Measurements from ENCODE around the gene DMRTB1.

DMRTB1 gene

DNA sequence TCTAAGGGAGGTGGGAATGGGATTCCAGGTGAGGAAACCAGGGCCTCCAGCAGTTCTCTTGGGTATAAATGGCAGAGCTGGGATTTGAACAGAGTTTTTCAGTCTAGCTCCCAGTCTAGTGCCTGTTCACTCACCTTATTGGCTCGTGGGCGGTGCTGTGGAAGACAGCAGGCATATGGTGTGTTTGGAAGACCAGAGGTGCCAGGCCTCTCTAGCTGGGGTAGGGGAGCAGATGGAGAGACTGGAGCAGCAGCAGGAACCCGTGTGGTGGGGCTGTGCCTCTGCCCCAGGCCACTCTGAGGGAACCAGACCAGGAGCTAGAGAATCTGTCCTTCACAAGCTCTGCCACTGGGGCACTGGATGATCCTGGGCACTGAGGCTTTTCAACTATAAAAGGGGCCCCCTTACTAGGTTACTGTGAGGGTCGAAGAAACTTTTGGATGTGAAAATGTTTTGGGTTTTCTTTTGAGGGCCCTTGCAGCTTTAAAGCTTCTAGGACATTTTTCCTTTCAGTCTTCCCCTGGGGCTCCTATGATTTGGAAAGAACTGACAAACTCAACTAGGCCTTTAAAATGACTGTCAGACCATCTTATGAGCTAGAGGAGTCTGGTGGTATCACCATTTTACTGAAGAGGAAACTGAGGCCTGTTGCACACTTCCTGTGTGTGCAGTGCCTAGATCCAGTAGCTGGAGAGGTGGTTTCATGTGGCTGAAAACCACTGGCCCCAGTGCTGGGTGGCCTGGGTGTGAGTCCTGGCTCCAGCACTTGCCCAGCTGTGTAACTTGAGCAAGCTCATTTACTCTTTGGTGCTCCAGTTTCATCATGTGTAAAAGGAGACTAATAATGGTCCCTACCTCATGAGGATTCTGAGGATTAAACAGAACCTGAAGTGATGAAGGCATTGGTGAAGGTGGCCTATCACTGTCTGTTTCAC is 6.1 kb downstream of the DMRTB1 start:
- H3K36me3 ChIP-seq (ENCODE audit: insufficient read depth, insufficient read length, low read length): no peaks in the 10 kb centered on the region
- H3K4me3 ChIP-seq (ENCODE audit: insufficient read length, low read depth): no peak overlapping the region
- H3K4me1 ChIP-seq (ENCODE audit: insufficient read depth, insufficient read length): peaks cover 3% of the 10 kb centered on the region

DNA sequence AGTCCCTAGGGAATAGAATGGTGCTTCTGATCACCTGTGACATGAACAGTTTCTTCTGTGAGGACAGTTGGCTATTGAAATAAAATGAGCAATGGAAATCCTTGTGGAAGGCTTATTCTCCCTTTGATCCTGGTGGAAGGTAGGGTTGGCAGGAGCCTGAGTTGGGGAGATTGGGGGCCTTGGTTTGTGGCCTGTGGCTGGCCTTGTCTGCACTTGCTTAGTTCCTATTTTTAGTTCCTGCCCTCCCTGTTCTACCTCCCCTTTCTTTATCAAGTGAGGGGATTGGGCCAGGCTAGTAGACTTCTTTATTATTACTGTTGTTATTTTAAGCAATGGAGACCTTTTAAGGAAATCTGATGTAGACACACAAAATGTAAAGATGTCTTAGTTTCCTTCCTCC is 8.2 kb downstream of the DMRTB1 start:
- no peaks in the 10 kb centered on the region for H3K36me3 ChIP-seq (ENCODE audit: insufficient read depth, insufficient read length, low read length)
- no peak overlapping the region for H3K9ac ChIP-seq (ENCODE audit: insufficient read length, low read depth)
- no peak for DNase-seq (ENCODE audit: low read depth, low spot score)
- peaks cover 2% of the 10 kb centered on the region for H3K27me3 ChIP-seq (ENCODE audit: insufficient read depth, insufficient read length)
- H3K4me1 ChIP-seq (ENCODE audit: insufficient read depth, insufficient read length): peaks cover 8% of the 10 kb centered on the region
- no peak overlapping the region for H3K4me3 ChIP-seq (ENCODE audit: insufficient read length, low read depth)
- peaks cover 20% of the 10 kb centered on the region; the same call in 1 of the 2 replicates for H3K9me3 ChIP-seq (ENCODE audit: insufficient read depth, low read length)
- no peak for TF ChIP-seq ZNF274 (IDR thresholded peaks at IDR 0.05; ENCODE audit: low read depth, low read length)
- TF ChIP-seq SUZ12 (IDR thresholded peaks at IDR 0.05; ENCODE audit: extremely low read depth, insufficient read depth, insufficient read length): no peak
- TF ChIP-seq YY1 (IDR thresholded peaks at IDR 0.05; ENCODE audit: insufficient read depth, insufficient read length): no peak

More for the DNA sequence above, 6.1 kb downstream of the DMRTB1 start:
- no peak overlapping the region for H3K9ac ChIP-seq (ENCODE audit: insufficient read length, low read depth)
- DNase-seq (ENCODE audit: low read depth, low spot score): no peak
- TF ChIP-seq SUZ12 (IDR thresholded peaks at IDR 0.05; ENCODE audit: extremely low read depth, insufficient read depth, insufficient read length): no peak
- no peak for TF ChIP-seq ZNF274 (IDR thresholded peaks at IDR 0.05; ENCODE audit: low read depth, low read length)
- TF ChIP-seq YY1 (IDR thresholded peaks at IDR 0.05; ENCODE audit: insufficient read depth, insufficient read length): no peak
- peaks cover 13% of the 10 kb centered on the region for H3K27me3 ChIP-seq (ENCODE audit: insufficient read depth, insufficient read length)
- H3K9me3 ChIP-seq (ENCODE audit: insufficient read depth, low read length): peaks cover 9% of the 10 kb centered on the region; the same call in 1 of the 2 replicates

DNA sequence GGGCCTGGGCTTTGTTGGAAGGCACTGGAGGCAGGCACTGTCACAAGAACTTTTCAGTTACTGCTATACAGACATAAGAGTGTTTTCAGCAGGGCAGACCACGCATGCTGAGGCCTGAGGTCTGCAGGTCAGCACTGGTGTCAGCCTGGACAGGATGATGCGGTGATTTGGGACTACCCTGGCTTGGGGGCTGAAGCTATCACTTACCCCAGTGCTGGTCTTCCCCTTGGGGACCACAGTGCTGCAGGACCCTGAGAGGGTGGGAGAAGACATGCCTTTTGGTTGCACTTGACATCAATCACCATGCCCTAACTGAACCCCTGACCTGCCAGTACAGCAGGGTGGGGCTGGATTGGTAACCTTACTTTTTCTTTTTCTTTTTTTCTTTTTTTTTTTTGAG is 9.2 kb downstream of the DMRTB1 start:
- Histone ChIP-seq H3K4me3 (ENCODE audit: insufficient read length, low read depth) (no peak overlapping the region), H3K36me3 (ENCODE audit: insufficient read depth, insufficient read length, low read length) (no peaks in the 10 kb centered on the region), H3K9ac (ENCODE audit: insufficient read length, low read depth) (no peak overlapping the region), H3K4me1 (ENCODE audit: insufficient read depth, insufficient read length) (peaks cover 5% of the 10 kb centered on the region), H3K27me3 (ENCODE audit: insufficient read depth, insufficient read length) (peaks cover 2% of the 10 kb centered on the region), H3K9me3 (ENCODE audit: insufficient read depth, low read length) (peaks cover 20% of the 10 kb centered on the region; the same call in 1 of the 2 replicates)
- DNase-seq (ENCODE audit: low read depth, low spot score): no peak
- no peak for TF ChIP-seq YY1 (IDR thresholded peaks at IDR 0.05; ENCODE audit: insufficient read depth, insufficient read length)
- no peak for TF ChIP-seq SUZ12 (IDR thresholded peaks at IDR 0.05; ENCODE audit: extremely low read depth, insufficient read depth, insufficient read length)
- no peak for TF ChIP-seq ZNF274 (IDR thresholded peaks at IDR 0.05; ENCODE audit: low read depth, low read length)

DNA sequence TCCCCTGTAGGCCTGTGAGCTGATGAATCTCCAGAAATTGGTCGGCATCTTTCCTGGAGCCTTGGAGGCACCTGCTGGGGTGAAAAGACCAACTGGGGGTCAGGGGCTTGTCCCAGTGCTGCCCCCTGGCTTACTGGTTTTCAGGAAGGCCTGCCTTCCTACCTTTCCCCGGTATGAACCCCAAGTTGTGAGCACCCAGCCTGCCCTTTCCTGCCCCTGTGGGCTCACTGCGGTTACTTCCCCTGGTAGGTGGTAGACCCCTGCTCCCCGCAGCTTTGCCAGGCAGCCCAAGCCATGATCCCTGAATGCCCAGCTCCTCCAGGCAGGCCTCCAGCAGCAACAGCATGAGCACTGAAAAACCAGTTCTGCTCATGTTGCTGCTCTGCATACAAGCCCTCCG is 10.2 kb downstream of the DMRTB1 start:
- peaks cover 20% of the 10 kb centered on the region; the same call in 1 of the 2 replicates for H3K9me3 ChIP-seq (ENCODE audit: insufficient read depth, low read length)
- peaks cover 2% of the 10 kb centered on the region for H3K27me3 ChIP-seq (ENCODE audit: insufficient read depth, insufficient read length)
- TF ChIP-seq ZNF274 (IDR thresholded peaks at IDR 0.05; ENCODE audit: low read depth, low read length): no peak
- TF ChIP-seq YY1 (IDR thresholded peaks at IDR 0.05; ENCODE audit: insufficient read depth, insufficient read length): no peak
- no peak for TF ChIP-seq SUZ12 (IDR thresholded peaks at IDR 0.05; ENCODE audit: extremely low read depth, insufficient read depth, insufficient read length)

DNA sequence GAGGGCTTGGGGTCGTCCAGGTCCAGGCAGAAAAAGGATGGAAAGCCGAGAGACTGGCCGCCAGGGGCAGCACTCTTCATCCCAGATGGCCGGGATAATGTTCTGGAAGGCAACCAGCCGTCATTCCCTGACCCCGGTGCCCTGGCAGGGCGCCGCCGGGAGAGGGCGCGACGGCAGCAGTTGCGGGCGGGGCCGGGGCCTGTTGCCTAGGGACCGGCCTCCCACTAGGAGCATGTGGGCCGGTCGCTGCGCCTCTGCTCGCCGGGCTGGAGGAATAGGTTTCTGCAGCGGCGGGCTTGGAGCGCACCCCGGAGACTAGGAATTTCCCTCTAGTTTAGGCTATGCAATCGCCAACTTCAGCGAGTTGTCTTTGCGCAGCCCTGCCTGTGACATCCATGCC is 11.0 kb downstream of the DMRTB1 start:
- DNase-seq (ENCODE audit: low read depth, low spot score): peak; percentile 82

More for the DNA sequence above, 10.2 kb downstream of the DMRTB1 start:
- no peaks in the 10 kb centered on the region for H3K36me3 ChIP-seq (ENCODE audit: insufficient read depth, insufficient read length, low read length)
- no peak overlapping the region for H3K9ac ChIP-seq (ENCODE audit: insufficient read length, low read depth)
- DNase-seq (ENCODE audit: low read depth, low spot score): no peak
- no peak overlapping the region for H3K4me3 ChIP-seq (ENCODE audit: insufficient read length, low read depth)
- peaks cover 5% of the 10 kb centered on the region for H3K4me1 ChIP-seq (ENCODE audit: insufficient read depth, insufficient read length)

DNA sequence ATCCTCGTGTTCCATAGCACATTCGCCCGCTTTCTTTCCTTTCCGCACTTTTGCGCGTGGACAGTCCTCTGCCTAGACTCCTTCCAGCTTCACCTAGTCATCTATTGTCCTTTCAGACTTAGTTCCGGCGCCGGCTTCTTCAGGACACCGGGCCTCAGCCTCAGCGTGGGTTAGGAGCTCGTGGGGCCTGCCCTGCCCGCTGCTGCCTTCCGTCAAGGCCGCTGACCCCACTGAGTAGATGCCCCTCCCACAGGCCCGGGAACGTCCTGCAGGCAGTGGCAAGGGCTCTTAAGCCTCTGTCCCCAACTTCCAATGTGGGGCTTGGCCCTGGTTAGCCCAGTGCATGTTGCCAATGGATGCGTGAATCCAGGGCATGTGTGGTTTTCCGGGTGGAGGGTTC is 11.4 kb downstream of the DMRTB1 start:
- H3K27me3 ChIP-seq (ENCODE audit: insufficient read depth, insufficient read length): peaks cover 2% of the 10 kb centered on the region
- peak overlapping the region; percentile 59 for H3K9ac ChIP-seq (ENCODE audit: insufficient read length, low read depth)
- peaks cover 20% of the 10 kb centered on the region; the same call in 1 of the 2 replicates for H3K9me3 ChIP-seq (ENCODE audit: insufficient read depth, low read length)
- no peak overlapping the region for H3K4me3 ChIP-seq (ENCODE audit: insufficient read length, low read depth)
- DNase-seq (ENCODE audit: low read depth, low spot score): no peak
- TF ChIP-seq ZNF274 (IDR thresholded peaks at IDR 0.05; ENCODE audit: low read depth, low read length): no peak
- no peak for TF ChIP-seq SUZ12 (IDR thresholded peaks at IDR 0.05; ENCODE audit: extremely low read depth, insufficient read depth, insufficient read length)
- TF ChIP-seq YY1 (IDR thresholded peaks at IDR 0.05; ENCODE audit: insufficient read depth, insufficient read length): peak; percentile 4
- H3K4me1 ChIP-seq (ENCODE audit: insufficient read depth, insufficient read length): peaks cover 5% of the 10 kb centered on the region
- no peaks in the 10 kb centered on the region for H3K36me3 ChIP-seq (ENCODE audit: insufficient read depth, insufficient read length, low read length)

More for the DNA sequence above, 11.0 kb downstream of the DMRTB1 start:
- Histone ChIP-seq H3K36me3 (ENCODE audit: insufficient read depth, insufficient read length, low read length) (no peaks in the 10 kb centered on the region), H3K4me1 (ENCODE audit: insufficient read depth, insufficient read length) (peaks cover 5% of the 10 kb centered on the region), H3K9me3 (ENCODE audit: insufficient read depth, low read length) (peaks cover 20% of the 10 kb centered on the region; the same call in 1 of the 2 replicates), H3K27me3 (ENCODE audit: insufficient read depth, insufficient read length) (peaks cover 2% of the 10 kb centered on the region), H3K9ac (ENCODE audit: insufficient read length, low read depth) (peak overlapping the region; percentile 59), H3K4me3 (ENCODE audit: insufficient read length, low read depth) (no peak overlapping the region)
- TF ChIP-seq YY1 (IDR thresholded peaks at IDR 0.05; ENCODE audit: insufficient read depth, insufficient read length) (peak; percentile 9), SUZ12 (IDR thresholded peaks at IDR 0.05; ENCODE audit: extremely low read depth, insufficient read depth, insufficient read length) (no peak)

DNA sequence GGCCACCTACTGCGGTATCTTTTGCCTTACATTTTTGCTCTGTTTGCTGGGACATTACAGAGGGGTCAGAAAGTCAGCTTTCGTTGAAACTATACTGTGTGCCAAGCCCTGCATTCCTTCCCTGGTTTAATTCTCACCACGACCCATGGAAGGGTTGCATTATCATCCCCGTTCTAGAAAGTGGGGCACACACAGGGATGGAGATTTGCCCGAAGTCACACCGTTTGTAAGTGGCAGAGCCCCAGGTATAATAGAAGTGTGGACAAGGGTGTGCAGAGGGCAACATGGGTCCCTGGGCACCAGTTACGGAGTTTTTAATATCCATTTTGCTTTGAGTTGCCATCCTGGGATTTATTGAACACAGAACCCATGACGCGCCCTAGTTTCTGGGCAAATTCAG is 11.8 kb downstream of the DMRTB1 start:
- Histone ChIP-seq H3K4me3 (ENCODE audit: insufficient read length, low read depth) (no peak overlapping the region), H3K27me3 (ENCODE audit: insufficient read depth, insufficient read length) (peaks cover 2% of the 10 kb centered on the region), H3K9ac (ENCODE audit: insufficient read length, low read depth) (no peak overlapping the region), H3K4me1 (ENCODE audit: insufficient read depth, insufficient read length) (peaks cover 8% of the 10 kb centered on the region), H3K36me3 (ENCODE audit: insufficient read depth, insufficient read length, low read length) (no peaks in the 10 kb centered on the region), H3K9me3 (ENCODE audit: insufficient read depth, low read length) (peaks cover 20% of the 10 kb centered on the region; the same call in 1 of the 2 replicates)
- DNase-seq (ENCODE audit: low read depth, low spot score): no peak
- TF ChIP-seq YY1 (IDR thresholded peaks at IDR 0.05; ENCODE audit: insufficient read depth, insufficient read length): no peak
- TF ChIP-seq ZNF274 (IDR thresholded peaks at IDR 0.05; ENCODE audit: low read depth, low read length): no peak
- TF ChIP-seq SUZ12 (IDR thresholded peaks at IDR 0.05; ENCODE audit: extremely low read depth, insufficient read depth, insufficient read length): no peak
